ENCODE measurements around the gene TSPAN9. TPM values are rescaled to one million over a fixed set of nuclear protein-coding genes. Genes with fewer than 3 reads are reported as not detected.

TSPAN9 gene
- total RNA-seq, 1 experiment from 2014 or later: 35.5 TPM

DNA sequence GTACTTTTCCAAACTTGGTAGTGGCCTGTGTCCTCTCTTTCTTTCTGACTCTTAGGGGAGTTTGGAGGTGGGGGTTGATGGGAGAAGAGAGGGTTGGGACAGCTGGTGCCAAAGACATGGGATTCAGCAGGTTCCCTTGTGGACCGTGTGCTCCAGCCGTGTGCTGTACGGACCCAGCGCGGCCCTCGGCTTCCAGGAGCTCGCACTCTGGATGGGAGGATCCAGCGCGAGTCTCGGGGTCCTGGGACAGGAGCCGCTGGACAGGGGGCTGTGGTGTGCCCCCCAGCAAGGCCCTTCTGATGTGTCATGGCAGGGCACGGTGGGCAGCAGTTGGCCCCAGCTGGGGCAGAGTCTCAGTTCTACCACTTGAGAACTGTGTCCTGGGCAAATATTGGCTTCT is 45.0 kb upstream of the TSPAN9 start:
- no peak overlapping the region for H3K4me3 ChIP-seq (ENCODE audit: low read depth, low read length, poor library complexity, severe bottlenecking)
- BruUV-seq (replicated peaks): no TSS peak
- no peaks in the 10 kb centered on the region for H3K27me3 ChIP-seq (replicated peaks; ENCODE audit: insufficient read depth, low read depth, low read length, poor library complexity)
- ChIA-PET POLR2A (ENCODE audit: low non-redundant PET) (no interaction called here), CTCF (no interaction called here)
- H3K4me1 ChIP-seq (ENCODE audit: insufficient read depth, low read length, poor library complexity, severe bottlenecking): no peaks in the 10 kb centered on the region
- no peak for TF ChIP-seq EZH2 (IDR thresholded peaks at IDR 0.05; ENCODE audit: borderline replicate concordance, low read depth, low read length, poor library complexity, severe bottlenecking)
- TF ChIP-seq, protein P1, sequence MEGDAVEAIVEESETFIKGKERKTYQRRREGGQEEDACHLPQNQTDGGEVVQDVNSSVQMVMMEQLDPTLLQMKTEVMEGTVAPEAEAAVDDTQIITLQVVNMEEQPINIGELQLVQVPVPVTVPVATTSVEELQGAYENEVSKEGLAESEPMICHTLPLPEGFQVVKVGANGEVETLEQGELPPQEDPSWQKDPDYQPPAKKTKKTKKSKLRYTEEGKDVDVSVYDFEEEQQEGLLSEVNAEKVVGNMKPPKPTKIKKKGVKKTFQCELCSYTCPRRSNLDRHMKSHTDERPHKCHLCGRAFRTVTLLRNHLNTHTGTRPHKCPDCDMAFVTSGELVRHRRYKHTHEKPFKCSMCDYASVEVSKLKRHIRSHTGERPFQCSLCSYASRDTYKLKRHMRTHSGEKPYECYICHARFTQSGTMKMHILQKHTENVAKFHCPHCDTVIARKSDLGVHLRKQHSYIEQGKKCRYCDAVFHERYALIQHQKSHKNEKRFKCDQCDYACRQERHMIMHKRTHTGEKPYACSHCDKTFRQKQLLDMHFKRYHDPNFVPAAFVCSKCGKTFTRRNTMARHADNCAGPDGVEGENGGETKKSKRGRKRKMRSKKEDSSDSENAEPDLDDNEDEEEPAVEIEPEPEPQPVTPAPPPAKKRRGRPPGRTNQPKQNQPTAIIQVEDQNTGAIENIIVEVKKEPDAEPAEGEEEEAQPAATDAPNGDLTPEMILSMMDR (conservative IDR thresholded peaks at IDR 0.05; ENCODE audit: low read depth, low read length): no peak
- no peak for DNase-seq (ENCODE audit: low spot score)
- no peaks in the 10 kb centered on the region for H3K9me3 ChIP-seq (ENCODE audit: low read depth, low read length, poor library complexity, severe bottlenecking)
- intact Hi-C loops (cut with micrococcal nuclease; ENCODE audit: unreplicated experiment): loop anchor here (5.0 kb wide), 1 partner anchor 145 kb away; no protein-coding TSS in a partner anchor
- no peaks in the 10 kb centered on the region for H3K36me3 ChIP-seq (ENCODE audit: insufficient read depth, low read length, poor library complexity, severe bottlenecking)
- no peak overlapping the region for H3K27ac ChIP-seq (ENCODE audit: low read depth, low read length, poor library complexity, severe bottlenecking)

DNA sequence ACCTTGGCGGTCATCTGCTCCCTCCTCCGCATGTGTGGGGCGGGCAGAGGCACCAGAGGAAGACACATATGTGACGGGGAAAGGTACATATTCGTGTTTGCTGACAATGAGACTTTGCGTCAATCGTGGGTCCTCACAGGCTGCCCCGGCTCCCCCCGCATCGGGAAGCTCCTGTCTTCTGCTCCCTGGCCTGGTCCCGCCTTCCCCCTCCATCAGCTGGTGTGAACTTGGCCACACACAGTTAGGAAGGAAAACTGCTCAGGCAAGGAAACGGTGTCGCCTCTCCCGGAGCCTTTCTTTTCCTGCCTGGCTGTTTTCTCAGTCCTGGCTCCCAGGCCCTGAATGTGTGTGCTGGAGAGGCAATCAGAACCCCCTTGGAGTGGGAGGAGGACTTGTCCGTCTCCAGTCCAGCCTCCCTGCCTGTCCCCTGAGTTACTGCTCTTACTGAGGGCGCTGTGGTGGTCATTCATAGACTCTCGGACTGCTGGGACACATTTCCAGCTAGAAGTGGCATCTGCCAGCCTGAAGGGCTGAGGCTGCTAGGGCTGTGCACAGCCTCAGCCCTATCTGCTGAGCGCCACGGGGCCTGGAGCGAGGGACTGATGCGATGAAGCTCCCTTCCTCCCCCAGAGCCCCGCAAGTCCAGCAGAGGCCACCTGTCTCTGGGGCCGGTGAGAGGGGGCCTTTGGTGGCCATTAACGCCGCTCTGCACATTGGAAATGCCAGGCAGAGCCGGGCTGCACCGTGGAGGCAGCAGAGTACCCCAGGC is 44.2 kb upstream of the TSPAN9 start:
- Histone ChIP-seq H3K36me3 (ENCODE audit: insufficient read depth, low read length, poor library complexity, severe bottlenecking) (no peaks in the 10 kb centered on the region), H3K9me3 (ENCODE audit: low read depth, low read length, poor library complexity, severe bottlenecking) (no peaks in the 10 kb centered on the region), H3K4me3 (ENCODE audit: low read depth, low read length, poor library complexity, severe bottlenecking) (no peak overlapping the region), H3K4me1 (ENCODE audit: insufficient read depth, low read length, poor library complexity, severe bottlenecking) (no peaks in the 10 kb centered on the region), H3K27ac (ENCODE audit: low read depth, low read length, poor library complexity, severe bottlenecking) (no peak overlapping the region), H3K27me3 (replicated peaks; ENCODE audit: insufficient read depth, low read depth, low read length, poor library complexity) (no peaks in the 10 kb centered on the region)
- no peak for DNase-seq (ENCODE audit: low spot score)
- no TSS peak for BruUV-seq (replicated peaks)
- ChIA-PET CTCF (interaction anchor here (1.8 kb wide), 1 partner anchor 179 kb away, joined by 6 read pairs; no protein-coding TSS in a partner anchor), POLR2A (ENCODE audit: low non-redundant PET) (interaction anchor here (1.0 kb wide), 1 partner anchor 50 kb away, joined by 3 read pairs; no protein-coding TSS in a partner anchor)
- intact Hi-C loops (cut with micrococcal nuclease; ENCODE audit: unreplicated experiment): loop anchor here (5.0 kb wide), 1 partner anchor 146 kb away; no protein-coding TSS in a partner anchor
- TF ChIP-seq, protein P1 (conservative IDR thresholded peaks at IDR 0.05; ENCODE audit: low read depth, low read length): no peak
- TF ChIP-seq EZH2 (IDR thresholded peaks at IDR 0.05; ENCODE audit: borderline replicate concordance, low read depth, low read length, poor library complexity, severe bottlenecking): no peak

DNA sequence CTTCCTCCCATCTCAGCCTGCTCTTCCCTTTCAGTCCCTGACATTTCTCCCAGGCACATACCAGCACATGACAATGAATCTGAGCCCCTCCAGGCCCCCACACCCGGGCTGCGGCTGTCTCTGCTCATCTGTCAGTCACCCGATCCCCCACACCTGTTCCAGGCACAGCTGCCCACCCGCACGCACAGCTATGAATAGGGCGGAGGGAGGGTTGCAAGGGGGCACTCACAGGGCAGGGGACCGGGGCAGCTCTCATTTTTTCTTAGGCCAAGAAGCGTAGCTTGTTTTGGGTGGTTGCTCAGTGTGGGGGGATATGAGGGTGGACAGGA is 43.7 kb upstream of the TSPAN9 start:
- CTCF ChIA-PET: interaction anchor here (1.1 to 1.8 kb wide), 3 partner anchors 155 to 188 kb away, joined by 4 to 7 read pairs (median 6); no protein-coding TSS in a partner anchor
- TF ChIP-seq, protein P1 (conservative IDR thresholded peaks at IDR 0.05; ENCODE audit: low read depth, low read length): no peak
- no peak for TF ChIP-seq EZH2 (IDR thresholded peaks at IDR 0.05; ENCODE audit: borderline replicate concordance, low read depth, low read length, poor library complexity, severe bottlenecking)
- BruUV-seq (replicated peaks): no TSS peak
- peaks cover 5% of the 10 kb centered on the region for H3K36me3 ChIP-seq (ENCODE audit: insufficient read depth, low read length, poor library complexity, severe bottlenecking)
- no peak for DNase-seq (ENCODE audit: low spot score)
- POLR2A ChIA-PET (ENCODE audit: low non-redundant PET): interaction anchor here (1.0 kb wide), 1 partner anchor 49 kb away, joined by 3 read pairs; no protein-coding TSS in a partner anchor
- H3K27me3 ChIP-seq (replicated peaks; ENCODE audit: insufficient read depth, low read depth, low read length, poor library complexity): no peaks in the 10 kb centered on the region
- H3K9me3 ChIP-seq (ENCODE audit: low read depth, low read length, poor library complexity, severe bottlenecking): no peaks in the 10 kb centered on the region
- H3K4me1 ChIP-seq (ENCODE audit: insufficient read depth, low read length, poor library complexity, severe bottlenecking): no peaks in the 10 kb centered on the region
- H3K27ac ChIP-seq (ENCODE audit: low read depth, low read length, poor library complexity, severe bottlenecking): no peak overlapping the region
- intact Hi-C loops (cut with micrococcal nuclease; ENCODE audit: unreplicated experiment): loop anchor here (5.0 kb wide), 1 partner anchor 146 kb away; no protein-coding TSS in a partner anchor
- no peak overlapping the region for H3K4me3 ChIP-seq (ENCODE audit: low read depth, low read length, poor library complexity, severe bottlenecking)
